K562 (cell line): ENCODE data around the gene CCT7.

Experiments
- CSDE1 ChIP-seq, 2 experiments: fragments of 450-650 bp; IDR thresholded peaks; 2 replicates each; pipeline ENCODE4 v1.6.1; 2016; ENCODE audit warnings: mild to moderate bottlenecking in 1 of 2
- POLR2A ChIP-seq: fragments of 450-650 bp; conservative IDR thresholded peaks from 2 replicates; pipeline ENCODE4 v1.6.1; 2016
- SRF ChIP-seq, 2 experiments: fragments of 250-450, 450-650 bp in 1 of 2; sonication (Bioruptor Pico) in 1 of 2; sonication (generic) in 1 of 2; formaldehyde crosslinking; IDR thresholded peaks; 2 replicates each; pipeline versions ENCODE4 v1.5.0 to v1.5.1; 2020 to 2022; ENCODE audit warnings: mild to moderate bottlenecking in 1 of 2, missing genetic modification reagents in 1 of 2
- ZNF217 ChIP-seq: sonication (generic); formaldehyde crosslinking; IDR thresholded peaks from 2 replicates; pipeline ENCODE4 v1.8.0; 2022; ENCODE audit warnings: mild to moderate bottlenecking, missing genetic modification reagents
- ZNF324 ChIP-seq: fragments of 250-450 bp; sonication (Bioruptor Pico); IDR thresholded peaks from 2 replicates; pipeline ENCODE4 v1.4.0; 2020; ENCODE audit warnings: mild to moderate bottlenecking
- ZNF384 ChIP-seq: IDR thresholded peaks from 2 replicates; pipeline ENCODE4 v1.6.1; 2012; ENCODE audit warnings: low read depth, low read length, improper control_type of control experiment
- TF ChIP-seq, protein P1 (sequence below), 3 experiments: IDR thresholded peaks in 2 of 3; conservative IDR thresholded peaks in 1 of 3; 2 replicates each; pipeline ENCODE4 v1.5.1; 2011 to 2012; ENCODE audit warnings: low read length in 3 of 3, mild to moderate bottlenecking in 3 of 3, control low read depth in 2 of 3, improper control_type of control experiment in 1 of 3, inconsistent platforms in 1 of 3, low read depth in 1 of 3, mixed read lengths in 1 of 3, moderate library complexity in 1 of 3; ENCODE audit not compliant: insufficient read depth in 2 of 3

GRCh38 chr2:73259704-73260337 lies 25.7 kb downstream of the CCT7 start:
- TF ChIP-seq ZNF324 (CRISPR knock-in tag) (no peak), CSDE1 (IDR thresholded peaks at IDR 0.05) (no peak), ZNF217 (CRISPR knock-in tag) (no peak), SRF (CRISPR knock-in tag; IDR thresholded peaks at IDR 0.05) (no peak), POLR2A (no peak), ZNF384 (no peak)
- TF ChIP-seq, protein P1, sequence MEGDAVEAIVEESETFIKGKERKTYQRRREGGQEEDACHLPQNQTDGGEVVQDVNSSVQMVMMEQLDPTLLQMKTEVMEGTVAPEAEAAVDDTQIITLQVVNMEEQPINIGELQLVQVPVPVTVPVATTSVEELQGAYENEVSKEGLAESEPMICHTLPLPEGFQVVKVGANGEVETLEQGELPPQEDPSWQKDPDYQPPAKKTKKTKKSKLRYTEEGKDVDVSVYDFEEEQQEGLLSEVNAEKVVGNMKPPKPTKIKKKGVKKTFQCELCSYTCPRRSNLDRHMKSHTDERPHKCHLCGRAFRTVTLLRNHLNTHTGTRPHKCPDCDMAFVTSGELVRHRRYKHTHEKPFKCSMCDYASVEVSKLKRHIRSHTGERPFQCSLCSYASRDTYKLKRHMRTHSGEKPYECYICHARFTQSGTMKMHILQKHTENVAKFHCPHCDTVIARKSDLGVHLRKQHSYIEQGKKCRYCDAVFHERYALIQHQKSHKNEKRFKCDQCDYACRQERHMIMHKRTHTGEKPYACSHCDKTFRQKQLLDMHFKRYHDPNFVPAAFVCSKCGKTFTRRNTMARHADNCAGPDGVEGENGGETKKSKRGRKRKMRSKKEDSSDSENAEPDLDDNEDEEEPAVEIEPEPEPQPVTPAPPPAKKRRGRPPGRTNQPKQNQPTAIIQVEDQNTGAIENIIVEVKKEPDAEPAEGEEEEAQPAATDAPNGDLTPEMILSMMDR (IDR thresholded peaks at IDR 0.05 in 2 of 3, conservative IDR thresholded peaks at IDR 0.05 in 1 of 3; ENCODE audit: insufficient read depth in 2 of 3, low read depth in 1 of 3, low read length in 3 of 3) = no peak
